Hypothalamus (tissue), 51 donors: Measurements from ENCODE around the gene ZNF511.

Experiments used
- DNase-seq, 51 donors: peaks; one replicate each; lab custom pipeline; 2025; lab: John Stamatoyannopoulos, UW

The ZNF511 gene

DNA sequence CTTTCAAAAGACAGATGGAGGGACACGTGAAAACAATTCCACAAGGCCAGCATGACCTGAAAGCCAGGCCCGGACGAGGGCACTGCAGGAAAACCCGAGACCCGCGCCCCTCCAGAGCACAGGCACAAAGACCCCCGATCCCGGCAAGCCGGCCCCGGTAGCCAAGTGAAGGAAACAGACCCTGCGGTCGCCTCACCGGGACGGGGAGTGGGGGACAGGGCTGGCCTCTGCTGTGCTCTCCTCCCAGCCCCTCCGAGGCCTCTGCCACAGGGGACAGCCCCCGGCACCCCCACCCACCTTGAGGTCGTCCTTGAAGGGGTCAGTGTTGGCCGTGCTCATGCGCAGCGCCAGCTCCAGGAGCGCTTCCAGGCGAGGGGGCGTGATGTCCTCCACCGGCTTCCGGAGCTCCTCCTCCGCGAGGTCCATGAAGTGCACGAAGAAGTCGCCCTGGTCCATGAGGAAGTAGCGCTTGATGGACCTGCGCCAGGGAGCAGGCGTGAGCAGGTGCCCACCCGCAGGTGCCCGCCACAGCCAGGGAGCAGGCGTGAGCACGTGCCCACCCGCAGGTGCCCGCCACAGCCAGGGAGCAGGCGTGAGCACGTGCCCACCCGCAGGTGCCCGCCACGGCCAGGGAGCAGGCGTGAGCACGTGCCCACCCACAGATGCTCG, 20.7 kb upstream of the ZNF511 start:
- no peak for DNase-seq

DNA sequence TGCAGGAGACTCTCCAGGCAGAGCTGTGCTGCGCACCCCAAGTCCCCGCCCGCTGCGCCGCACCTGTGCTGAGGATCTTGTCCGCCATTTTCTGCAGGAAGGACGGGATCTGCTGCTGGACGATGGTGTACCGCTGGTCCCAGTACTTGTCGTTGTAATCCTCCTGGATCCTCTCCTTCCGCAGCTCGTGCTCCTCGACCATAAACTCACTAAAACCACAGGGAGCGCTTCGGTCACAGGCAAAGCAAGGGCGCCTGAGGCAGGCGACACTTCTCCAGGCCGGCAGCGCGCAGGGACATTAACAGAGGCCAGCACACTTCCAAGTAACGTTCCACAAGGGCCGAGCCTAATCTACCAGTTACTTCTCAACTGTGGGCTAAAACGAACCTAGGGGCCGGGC, 19.0 kb upstream of the ZNF511 start:
- no peak for DNase-seq

DNA sequence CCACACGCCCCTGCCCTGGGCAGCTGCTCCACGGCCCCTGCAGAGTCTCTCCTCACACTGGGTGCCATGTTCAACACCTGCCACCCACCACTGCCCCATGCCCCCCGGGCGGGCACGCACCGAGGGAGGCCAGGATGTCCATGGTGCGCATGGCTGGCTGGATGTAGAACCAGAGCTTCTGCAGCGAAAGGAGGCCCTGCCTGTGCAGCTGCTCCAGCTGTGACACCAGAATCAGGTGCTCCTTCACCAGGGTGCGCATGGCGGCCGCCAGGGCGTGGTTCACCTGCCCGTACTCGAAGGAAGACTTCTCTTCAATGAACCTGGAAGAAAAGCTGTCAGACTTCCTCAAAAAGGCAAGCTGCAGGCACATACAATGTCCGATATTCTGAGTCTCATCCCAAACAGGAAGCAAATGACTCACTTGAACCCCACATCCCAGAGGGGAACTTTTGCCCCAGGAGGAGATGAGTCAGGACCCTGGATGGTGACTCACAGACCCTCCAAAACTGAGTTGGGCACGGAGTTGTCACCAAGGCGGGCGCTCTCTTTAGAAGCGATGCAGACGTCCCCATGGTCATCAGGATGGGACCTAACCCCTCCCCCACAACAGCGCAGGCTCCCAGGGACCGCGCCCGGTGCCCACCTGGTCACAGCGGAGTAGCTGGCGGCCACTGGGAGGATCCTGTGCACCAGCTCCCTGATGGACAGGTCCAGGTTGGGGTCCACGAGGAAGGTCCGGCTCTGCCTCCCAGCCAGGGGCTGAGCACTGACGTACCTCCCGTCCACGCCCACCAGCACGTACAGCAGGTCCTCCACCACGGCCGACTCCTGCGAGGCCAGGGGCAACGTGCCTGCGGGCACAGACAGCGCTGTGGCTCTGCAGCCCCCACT, 15.6 kb upstream of the ZNF511 start:
- no peak for DNase-seq

DNA sequence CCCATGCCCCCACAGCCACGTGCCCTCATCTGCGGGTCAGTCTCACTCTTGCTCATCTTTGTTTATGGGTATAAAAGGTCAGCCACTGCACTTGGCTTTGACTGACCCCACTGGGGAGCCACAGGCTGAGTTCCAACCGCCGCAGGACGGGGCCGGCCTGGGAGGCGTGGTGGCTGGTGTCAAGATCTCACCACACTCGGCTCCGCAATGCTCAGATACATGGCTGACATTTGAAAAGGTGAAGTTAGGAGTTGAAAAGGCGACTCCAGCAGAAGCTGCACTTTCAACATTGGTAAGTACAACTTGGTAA, 14.9 kb upstream of the ZNF511 start:
- DNase-seq: no peak

DNA sequence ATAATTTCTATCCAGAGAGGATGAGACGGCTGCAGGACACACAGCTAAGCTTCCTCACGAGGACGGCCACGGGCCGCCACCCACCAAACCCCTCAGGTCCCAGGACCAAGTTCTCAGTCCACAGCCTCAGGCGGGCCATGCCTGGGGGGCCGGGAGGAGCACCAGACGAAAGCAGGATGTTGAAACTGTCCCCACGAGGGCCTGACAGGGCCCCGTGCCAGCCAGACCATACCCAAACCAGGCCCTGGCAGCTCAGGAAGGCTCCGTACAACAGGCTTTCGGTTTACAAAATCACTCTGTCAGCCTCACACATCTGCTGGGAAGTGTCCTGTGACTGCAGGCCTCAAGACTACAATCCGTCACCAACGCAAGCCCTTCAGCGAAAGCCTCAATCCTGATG, 14.5 kb upstream of the ZNF511 start:
- peak in 2 of 51 donors; percentile 16 to 26 for DNase-seq

DNA sequence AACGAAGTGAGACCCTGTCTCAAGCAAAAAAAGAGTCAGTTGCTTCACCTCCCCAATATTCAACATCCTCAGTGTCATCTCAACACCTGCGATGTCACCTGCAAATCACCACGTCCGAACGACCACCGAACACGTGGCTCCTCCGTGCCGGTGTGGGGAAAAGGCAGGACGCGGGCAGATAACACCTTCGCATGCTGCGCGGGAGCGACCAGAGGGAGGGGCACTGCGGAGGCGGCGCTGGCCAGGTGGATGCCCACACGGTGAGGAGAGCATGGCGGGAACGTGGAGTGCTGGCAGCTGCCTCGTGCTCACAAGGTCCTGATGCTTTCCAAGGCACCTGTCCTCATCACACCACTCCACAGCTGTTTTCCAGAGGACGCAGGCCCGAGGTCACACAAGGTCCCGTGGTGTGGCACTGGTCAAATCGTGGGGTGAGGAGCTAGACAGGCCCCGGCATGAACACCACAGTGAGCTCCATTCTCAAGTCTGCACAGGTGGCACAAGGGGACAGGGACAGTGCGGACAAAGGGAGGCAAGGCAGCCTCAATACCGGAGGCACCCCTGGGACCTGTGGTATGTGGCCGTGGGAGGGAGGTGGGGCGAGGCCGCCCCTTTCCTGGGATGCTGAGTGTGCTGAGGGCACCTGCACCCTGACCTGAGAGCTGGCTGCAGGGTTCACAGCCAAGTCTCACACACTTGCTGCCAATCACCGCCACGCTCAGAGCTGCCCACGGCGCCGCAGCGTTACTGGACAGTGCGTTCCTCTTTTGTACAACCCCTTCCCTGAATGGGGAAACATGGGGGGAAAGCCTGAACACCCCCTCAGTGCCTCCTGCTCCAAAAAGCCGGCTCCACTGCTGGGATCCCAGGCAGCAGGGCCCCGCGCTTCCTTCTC, 13.0 kb upstream of the ZNF511 start:
- DNase-seq: no peak

DNA sequence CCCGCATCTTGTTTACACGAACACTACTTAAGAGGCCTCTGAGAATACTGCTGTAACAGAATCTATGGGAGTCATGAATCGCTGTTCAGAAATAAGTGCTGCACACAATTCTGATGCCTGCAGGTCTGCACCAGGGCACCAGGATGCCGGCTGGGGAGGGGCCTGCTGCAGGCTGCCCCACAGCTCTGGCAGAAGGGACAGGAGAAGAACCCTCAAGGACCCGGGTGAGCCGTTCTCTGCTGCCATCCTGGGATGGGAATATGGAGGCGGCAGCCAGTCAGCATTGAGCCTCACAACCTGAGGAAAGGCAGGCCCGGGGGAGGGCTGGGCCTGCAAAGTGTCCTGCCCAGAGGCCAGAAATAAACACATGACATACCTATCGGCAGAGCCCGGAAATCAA, 11.2 kb upstream of the ZNF511 start:
- DNase-seq: no peak

DNA sequence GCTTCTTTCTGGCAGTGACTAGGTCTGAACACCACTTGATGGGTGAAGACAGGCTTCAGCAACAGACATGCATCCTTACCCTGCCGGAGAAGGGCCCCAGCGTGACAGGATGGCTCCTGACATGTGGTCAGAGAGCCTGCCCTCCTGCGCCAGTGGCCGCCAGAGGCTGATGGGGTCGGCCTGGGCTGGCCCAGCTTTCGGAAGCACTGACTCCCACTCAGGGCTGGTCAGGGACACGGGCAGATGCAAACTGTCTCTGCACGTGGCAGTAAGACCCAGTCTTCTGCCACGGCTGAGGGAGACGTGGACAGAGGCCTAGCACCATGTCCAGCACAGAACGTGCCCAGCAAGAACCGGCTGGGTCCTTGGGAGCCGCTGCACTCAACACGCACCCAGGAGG, 10.2 kb upstream of the ZNF511 start:
- no peak for DNase-seq

DNA sequence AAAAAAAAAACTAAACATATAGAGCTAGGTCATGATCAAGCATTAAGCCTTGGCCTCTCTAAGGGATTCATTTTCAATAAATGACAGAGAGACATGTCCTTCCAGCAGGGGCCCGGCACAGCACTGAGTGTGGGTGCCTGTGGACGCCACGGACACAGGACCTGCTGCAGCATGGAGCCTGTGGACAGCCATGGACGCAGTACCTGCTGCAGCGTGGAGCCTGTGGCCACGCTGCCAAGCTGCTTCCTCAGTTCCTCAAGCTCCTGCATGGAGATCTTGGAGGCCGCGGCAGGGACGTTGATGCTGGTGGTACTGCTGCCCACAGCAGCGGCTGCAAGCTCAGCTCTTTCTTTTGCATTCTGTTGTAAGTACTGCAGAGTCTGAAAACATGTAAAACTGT, 9.5 kb upstream of the ZNF511 start:
- DNase-seq: no peak

DNA sequence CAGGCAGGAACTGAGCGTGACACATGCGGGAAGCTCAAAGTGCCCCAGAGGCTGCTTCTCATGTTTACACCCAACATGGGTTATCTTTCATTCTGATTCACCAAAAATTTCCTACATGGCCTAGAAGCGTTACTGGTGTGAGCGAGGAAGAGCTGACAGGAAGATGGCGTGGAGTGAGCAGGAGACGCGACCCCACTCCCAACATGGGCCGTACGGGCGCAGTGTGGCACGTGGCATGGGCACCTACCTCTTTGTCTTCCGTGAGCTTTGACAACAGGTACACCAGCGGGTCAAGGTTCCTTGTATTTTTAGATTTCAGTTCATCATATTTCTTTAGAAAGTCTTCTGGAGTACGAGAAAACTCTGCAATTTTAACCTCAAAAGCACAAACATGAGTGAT, 9.0 kb upstream of the ZNF511 start:
- no peak for DNase-seq

DNA sequence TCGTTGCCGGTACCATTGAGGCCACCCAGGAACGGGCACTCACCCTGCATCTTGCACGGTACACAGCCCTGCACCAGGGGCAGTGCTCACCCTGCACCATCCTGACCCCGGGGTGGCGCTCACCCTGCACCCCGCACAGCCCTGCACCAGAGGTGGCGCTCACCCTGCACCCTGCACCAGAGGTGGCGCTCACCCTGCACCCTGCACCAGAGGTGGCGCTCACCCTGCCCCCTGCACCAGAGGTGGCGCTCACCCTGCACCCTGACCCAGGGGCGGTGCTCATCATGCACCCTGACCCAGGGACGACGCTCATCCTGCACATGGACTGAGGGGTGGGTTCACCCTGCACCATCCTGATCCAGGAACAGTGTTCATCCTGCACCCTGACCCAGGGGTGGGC, 6.5 kb upstream of the ZNF511 start:
- DNase-seq: no peak

DNA sequence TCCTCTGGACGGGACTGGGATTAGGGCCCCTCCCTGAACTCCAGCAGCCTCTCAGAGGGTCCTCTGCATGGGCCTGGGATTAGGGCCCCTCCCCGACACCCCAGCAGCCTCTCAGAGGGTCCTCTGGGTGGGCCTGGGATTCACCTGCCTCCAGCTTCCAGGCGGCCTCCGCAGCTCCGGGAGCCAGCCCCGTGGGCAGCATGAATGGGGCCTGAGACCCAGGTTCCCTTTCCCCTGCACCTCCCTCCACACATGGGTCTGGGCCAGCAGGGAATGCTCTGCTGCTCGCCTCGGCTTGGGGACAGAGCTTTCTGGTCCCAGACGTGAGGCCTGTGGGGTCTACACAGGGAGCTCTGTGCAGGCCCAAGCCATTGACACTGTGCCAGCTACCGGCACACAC, 5.5 kb upstream of the ZNF511 start:
- DNase-seq: no peak

DNA sequence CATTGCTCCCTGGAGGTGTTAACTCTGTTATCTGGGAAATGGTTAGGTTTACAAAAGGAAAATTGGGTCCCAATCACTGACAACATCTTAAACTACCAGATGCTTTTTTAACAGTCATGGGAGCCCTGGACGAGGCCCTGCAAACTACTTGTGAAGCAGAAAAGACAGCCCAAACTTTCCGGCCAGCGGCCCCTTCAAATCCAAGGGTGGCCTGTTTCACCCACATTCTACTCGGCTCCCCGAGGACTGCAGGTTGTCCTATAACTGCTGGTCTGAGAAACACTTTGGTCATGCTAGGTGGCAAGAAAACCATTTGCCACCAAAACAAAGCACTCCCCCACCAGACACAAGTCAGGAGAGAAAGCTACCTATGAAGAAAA, 2.6 kb upstream of the ZNF511 start:
- no peak for DNase-seq

DNA sequence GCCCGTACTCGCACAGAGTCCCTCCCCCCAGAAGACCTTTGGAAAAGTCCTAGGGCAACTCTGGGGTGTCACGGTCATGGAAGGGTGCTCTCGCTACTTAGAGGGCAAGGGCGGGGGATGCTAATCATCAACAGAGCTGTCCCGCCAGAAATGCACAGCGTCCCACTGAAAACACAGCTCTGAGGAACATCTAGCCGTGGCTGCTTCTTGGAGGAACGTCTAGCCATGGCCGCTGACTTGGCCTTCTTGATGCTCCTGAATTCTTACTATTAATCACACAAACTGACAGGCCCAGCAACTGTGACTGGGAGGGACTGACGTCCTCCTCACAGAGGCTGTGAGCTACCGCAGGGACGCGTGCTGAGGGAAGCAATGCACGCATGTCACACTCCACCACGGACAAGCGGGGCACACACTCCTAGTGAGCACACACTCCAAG, 1.8 kb upstream of the ZNF511 start:
- no peak for DNase-seq

DNA sequence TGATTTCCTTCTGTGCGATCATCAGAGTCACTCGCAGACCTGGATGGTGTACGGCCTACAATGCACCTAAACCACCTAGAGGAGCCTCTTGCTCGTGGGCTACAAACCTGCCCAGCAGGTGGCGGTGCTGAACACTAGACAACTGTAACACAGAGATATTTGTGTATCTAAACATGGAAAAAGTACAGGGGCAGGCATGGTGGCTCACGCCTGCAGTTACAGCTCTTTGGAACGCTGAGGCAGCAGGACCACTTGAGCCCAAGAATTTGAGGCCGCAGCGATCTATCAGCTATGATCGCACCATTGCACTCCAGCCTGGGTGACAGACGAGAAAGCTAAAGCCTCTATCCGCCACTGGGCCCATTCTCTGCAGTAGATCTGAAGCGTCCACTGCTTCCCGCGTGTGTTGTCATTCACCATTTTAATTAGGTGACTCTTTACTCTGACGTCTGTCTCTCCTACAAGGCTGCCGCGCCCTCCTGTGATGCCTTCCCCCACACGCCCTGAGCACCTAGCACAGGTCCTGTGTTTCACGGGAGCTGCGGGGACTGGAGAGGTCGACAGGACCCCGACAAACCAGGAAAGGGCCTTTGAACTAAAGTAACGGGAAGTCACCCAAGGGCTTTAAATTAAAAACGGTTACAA, 816 bp upstream of the ZNF511 start:
- DNase-seq: peak in 13 of 51 donors; percentile 12 to 48 (median 35)

DNA sequence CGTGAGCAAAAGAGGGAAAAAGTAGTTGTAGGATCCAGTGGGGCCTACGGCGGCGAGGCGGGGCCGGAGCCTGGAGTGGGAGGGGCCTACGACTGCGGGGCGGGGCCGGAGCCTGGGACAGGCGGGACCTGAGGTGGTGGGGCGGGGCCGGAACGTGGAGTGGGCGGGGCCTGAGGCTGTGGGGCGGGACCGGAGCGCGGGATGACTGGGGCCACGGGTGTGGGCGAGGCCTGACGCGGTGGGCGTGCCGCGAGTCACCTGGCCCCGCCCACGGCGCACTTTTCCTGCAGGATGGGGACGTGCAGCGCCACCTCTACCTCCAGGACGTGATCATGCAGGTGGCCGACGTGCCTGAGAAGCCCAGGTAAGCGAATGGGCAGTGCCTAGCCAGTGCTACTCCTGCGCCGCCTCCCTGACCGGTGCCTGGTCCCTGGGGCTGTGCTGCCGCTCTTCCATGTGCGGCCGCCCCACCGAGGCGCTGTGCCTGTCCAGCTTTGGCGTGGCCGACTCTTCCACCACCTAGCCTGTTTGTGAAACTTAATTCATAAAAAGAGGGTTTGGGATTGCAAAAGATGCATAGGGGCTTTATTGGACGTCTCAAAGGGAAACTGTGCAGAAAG, 496 bp downstream of the ZNF511 start:
- peak in 47 of 51 donors; percentile 60 to 96 (median 87) for DNase-seq

DNA sequence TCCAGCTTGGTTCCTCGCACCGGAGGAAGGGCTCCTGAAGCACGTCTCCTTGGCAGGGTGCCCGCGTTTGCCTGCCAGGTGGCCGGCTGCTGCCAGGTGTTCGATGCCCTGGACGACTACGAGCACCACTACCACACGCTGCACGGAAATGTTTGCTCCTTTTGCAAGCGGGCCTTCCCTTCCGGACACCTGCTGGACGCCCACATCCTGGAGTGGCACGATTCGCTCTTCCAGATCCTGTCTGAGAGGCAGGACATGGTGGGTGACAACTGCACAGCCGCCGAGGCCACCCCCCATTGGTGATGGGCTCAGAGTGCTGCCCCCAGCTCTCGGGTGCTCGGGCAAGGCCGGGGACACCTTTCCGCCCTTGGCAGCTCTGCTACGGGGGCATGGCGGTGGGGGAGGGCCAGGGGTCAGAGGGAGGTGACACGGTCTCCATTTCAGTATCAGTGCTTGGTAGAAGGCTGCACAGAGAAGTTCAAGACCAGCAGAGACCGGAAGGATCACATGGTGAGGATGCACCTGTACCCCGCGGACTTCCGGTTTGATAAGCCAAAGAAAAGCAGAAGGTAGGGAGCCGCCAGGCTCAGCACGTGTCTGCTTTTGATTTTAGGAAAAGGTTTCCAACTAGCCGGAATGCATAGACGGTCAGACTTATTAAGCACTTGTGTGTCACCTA, 1.1 kb downstream of the ZNF511 start:
- DNase-seq: no peak

DNA sequence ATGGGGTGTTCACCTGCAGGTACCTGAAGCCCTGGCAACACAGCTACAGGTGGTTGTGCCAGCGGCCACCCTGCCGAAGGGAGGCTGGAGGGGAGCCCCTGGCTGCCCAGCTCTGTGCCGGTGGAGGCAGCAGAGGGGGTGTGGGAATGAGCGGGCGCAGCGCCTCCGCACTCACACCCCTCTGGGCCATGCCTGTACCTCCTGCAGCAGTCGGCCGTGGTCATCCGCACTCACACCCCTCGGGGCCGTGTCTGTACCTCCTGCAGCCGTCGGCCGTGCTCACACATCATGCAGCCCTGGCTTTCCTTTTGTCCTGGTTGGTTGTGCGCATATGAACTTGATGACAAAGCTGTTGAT, 1.7 kb downstream of the ZNF511 start:
- DNase-seq: no peak

DNA sequence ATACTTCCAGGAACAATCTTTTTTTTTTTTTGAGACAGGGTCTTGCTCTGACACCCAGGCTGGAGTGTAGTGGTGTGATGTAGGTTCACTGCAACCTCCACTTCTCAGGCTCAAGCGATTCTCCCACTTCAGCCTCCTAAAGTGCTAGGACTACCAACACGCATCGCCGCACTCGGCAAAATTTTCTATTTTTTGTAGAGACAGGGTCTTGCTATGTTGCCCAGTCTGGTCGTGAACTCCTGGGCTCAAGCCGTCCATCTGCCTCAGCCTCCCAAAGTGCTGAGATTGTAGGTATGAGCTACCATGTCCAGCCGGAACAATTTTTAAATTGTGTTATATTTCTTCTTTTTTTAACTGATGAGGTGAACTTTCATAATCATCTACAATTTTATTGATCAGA, 2.1 kb downstream of the ZNF511 start:
- no peak for DNase-seq

DNA sequence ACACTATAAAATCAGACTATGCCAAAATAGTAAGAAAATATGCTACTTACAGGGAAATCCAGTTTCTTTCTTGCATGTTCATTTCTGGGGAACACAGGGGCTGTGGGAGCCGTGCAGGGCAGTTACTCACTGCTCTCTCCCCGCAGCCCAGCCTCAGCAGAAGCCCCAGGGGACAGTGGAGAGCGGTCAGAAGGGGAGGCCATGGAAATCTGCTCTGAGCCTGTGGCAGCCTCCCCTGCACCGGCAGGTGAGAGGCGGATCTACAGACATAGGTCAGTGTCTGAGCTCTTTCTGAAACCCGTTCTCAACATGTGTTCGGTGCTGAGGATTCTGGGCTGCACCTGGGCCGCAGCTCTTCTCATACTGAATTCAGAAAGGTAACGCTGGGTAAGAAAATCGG, 2.9 kb downstream of the ZNF511 start:
- no peak for DNase-seq
